Trophoblast cell (in vitro differentiated cells and primary cell): Measurements from ENCODE around the gene PPP1R27.

ENCODE experiments used
- DNase-seq, 2 donors: peaks; one replicate each; pipeline ENCODE4 v3.0.0-alpha.2; 2016
- H2AFZ ChIP-seq: 2 replicates; pipeline ENCODE4 v1.6.1; 2013; ENCODE audit warnings: low read length, moderate library complexity, mild to moderate bottlenecking; ENCODE audit not compliant: insufficient read depth, poor library complexity
- H2AK5ac ChIP-seq: 2 replicates; pipeline ENCODE4 v1.6.1; 2013; ENCODE audit warnings: mild to moderate bottlenecking, low read length
- H2BK120ac ChIP-seq: 2 replicates; pipeline ENCODE4 v1.6.1; 2013; ENCODE audit warnings: low read length, mild to moderate bottlenecking, moderate library complexity; ENCODE audit not compliant: insufficient read depth, poor library complexity
- H2BK12ac ChIP-seq: 2 replicates; pipeline ENCODE4 v1.6.1; 2013; ENCODE audit warnings: mild to moderate bottlenecking, low read length, moderate library complexity
- H2BK5ac ChIP-seq: 2 replicates; pipeline ENCODE4 v1.6.1; 2013; ENCODE audit warnings: low read length, low read depth, moderate library complexity, mild to moderate bottlenecking; ENCODE audit not compliant: poor library complexity
- H3K14ac ChIP-seq: 2 replicates; pipeline ENCODE4 v1.6.1; 2013; ENCODE audit warnings: mild to moderate bottlenecking, low read length
- H3K18ac ChIP-seq: 2 replicates; pipeline ENCODE4 v1.6.1; 2013; ENCODE audit warnings: mild to moderate bottlenecking, low read length
- H3K23ac ChIP-seq: 2 replicates; pipeline ENCODE4 v1.6.1; 2013; ENCODE audit warnings: low read length
- H3K27ac ChIP-seq: 2 replicates; pipeline ENCODE4 v1.5.1; 2013; ENCODE audit warnings: low read depth, mild to moderate bottlenecking, inconsistent platforms, low read length, moderate library complexity
- H3K27me3 ChIP-seq: 2 replicates; pipeline ENCODE4 v1.6.1; 2013; ENCODE audit warnings: inconsistent platforms, mild to moderate bottlenecking, low read length, moderate library complexity; ENCODE audit not compliant: insufficient read depth
- H3K36me3 ChIP-seq, 2 experiments: 1 replicate in 1 of 2; 2 replicates in 1 of 2; pipeline ENCODE4 v1.6.1; 2013; ENCODE audit warnings: low read length in 2 of 2, mild to moderate bottlenecking in 2 of 2, moderate library complexity in 1 of 2; ENCODE audit not compliant: insufficient read depth in 2 of 2, control insufficient read depth in 1 of 2
- H3K4ac ChIP-seq: 2 replicates; pipeline ENCODE4 v1.6.1; 2013; ENCODE audit warnings: low read depth, mild to moderate bottlenecking, low read length, moderate library complexity
- H3K4me1 ChIP-seq, 2 experiments: 1 replicate in 1 of 2; 2 replicates in 1 of 2; pipeline ENCODE4 v1.6.1; 2013; ENCODE audit warnings: low read length in 2 of 2, mild to moderate bottlenecking in 2 of 2, moderate library complexity in 1 of 2; ENCODE audit not compliant: insufficient read depth in 2 of 2, control insufficient read depth in 1 of 2
- H3K4me2 ChIP-seq: 2 replicates; pipeline ENCODE4 v1.6.1; 2013; ENCODE audit warnings: inconsistent platforms, mild to moderate bottlenecking, low read length, moderate library complexity
- H3K4me3 ChIP-seq: 2 replicates; pipeline ENCODE4 v1.5.1; 2013; ENCODE audit warnings: mild to moderate bottlenecking, low read depth, low read length, inconsistent platforms
- H3K79me1 ChIP-seq: one replicate; pipeline ENCODE4 v1.6.1; 2013; ENCODE audit warnings: low read length
- H3K79me2 ChIP-seq: 2 replicates; pipeline ENCODE4 v1.6.1; 2013; ENCODE audit warnings: low read length, mild to moderate bottlenecking; ENCODE audit not compliant: control insufficient read depth, insufficient read depth, poor library complexity
- H3K9ac ChIP-seq: 2 replicates; pipeline ENCODE4 v1.6.1; 2013; ENCODE audit warnings: mild to moderate bottlenecking, low read length
- H3K9me3 ChIP-seq: 2 replicates; pipeline ENCODE4 v1.6.1; 2013; ENCODE audit warnings: low read depth, mild to moderate bottlenecking, control low read depth, inconsistent platforms, low read length; ENCODE audit not compliant: insufficient read depth
- H4K12ac ChIP-seq: 2 replicates; pipeline ENCODE4 v1.6.1; 2013; ENCODE audit warnings: low read depth, mild to moderate bottlenecking, low read length, moderate library complexity
- H4K8ac ChIP-seq: 2 replicates; pipeline ENCODE4 v1.6.1; 2013; ENCODE audit warnings: low read depth, mild to moderate bottlenecking, low read length, moderate library complexity
- H4K91ac ChIP-seq: one replicate; pipeline ENCODE4 v1.6.1; 2013; ENCODE audit warnings: low read depth, mild to moderate bottlenecking, low read length, moderate library complexity
- WGBS: extraction: QIAGEN DNeasy Blood & Tissue Kit; methylation state at CpG from one replicate; pipeline ENCODE4 v1.1.7; 2013; ENCODE audit warnings: missing lambda C conversion rate; ENCODE audit not compliant: insufficient read length, insufficient coverage; ENCODE audit errors: extremely low coverage; 5-methylcytosine and 5-hydroxymethylcytosine counted together

Gene PPP1R27

GRCh38 chr17:81801327-81801726 lies 33.5 kb downstream of the PPP1R27 start:
- H2BK12ac ChIP-seq, result no peak overlapping the region
- H3K4me1 ChIP-seq, result no peaks in the 10 kb centered on the region
- no peak overlapping the region for H3K27ac ChIP-seq
- peaks cover 46% of the 10 kb centered on the region for H3K27me3 ChIP-seq
- H2AK5ac ChIP-seq, result no peak overlapping the region
- peak in 1 of 2 donors; percentile 21 for DNase-seq
- H4K12ac ChIP-seq, result no peak overlapping the region
- no peaks in the 10 kb centered on the region for H3K79me1 ChIP-seq
- H3K18ac ChIP-seq, result no peak overlapping the region
- H2AFZ ChIP-seq, result no peak overlapping the region
- no peak overlapping the region for H3K4ac ChIP-seq
- H2BK120ac ChIP-seq, result no peak overlapping the region
- no peak overlapping the region for H3K14ac ChIP-seq
- peaks cover 17% of the 10 kb centered on the region for H3K9me3 ChIP-seq
- no peak overlapping the region for H2BK5ac ChIP-seq
- no CpG with 5 or more reads among the region's 9 CpGs for WGBS
- H3K36me3 ChIP-seq, result no peaks in the 10 kb centered on the region
- H3K9ac ChIP-seq, result no peak overlapping the region
- H4K8ac ChIP-seq, result no peak overlapping the region
- H3K23ac ChIP-seq, result no peak overlapping the region
- H4K91ac ChIP-seq, result no peak overlapping the region
- H3K4me3 ChIP-seq, result no peak overlapping the region
- H3K4me2 ChIP-seq, result no peak overlapping the region
- H3K79me2 ChIP-seq, result no peaks in the 10 kb centered on the region

- Histone ChIP-seq H4K12ac (no peak overlapping the region), H3K4me1 (no peaks in the 10 kb centered on the region), H3K79me2 (no peaks in the 10 kb centered on the region), H2BK12ac (no peak overlapping the region), H3K9me3 (peaks cover 11% of the 10 kb centered on the region), H3K27me3 (no peaks in the 10 kb centered on the region), H3K23ac (no peak overlapping the region), H3K4ac (no peak overlapping the region), H3K4me2 (no peak overlapping the region), H3K27ac (no peak overlapping the region), H2AFZ (no peak overlapping the region), H3K79me1 (no peaks in the 10 kb centered on the region), H2BK5ac (no peak overlapping the region), H3K14ac (no peak overlapping the region), H3K18ac (no peak overlapping the region), H2BK120ac (no peak overlapping the region), H3K9ac (no peak overlapping the region), H4K8ac (no peak overlapping the region), H2AK5ac (no peak overlapping the region), H4K91ac (no peak overlapping the region), H3K36me3 (no peaks in the 10 kb centered on the region), H3K4me3 (no peak overlapping the region)
- peak; percentile 73 to 74 for DNase-seq
- no CpG with 5 or more reads among the region's 8 CpGs for WGBS
Observed at GRCh38 chr17:81794509-81794908, 40.3 kb downstream of the PPP1R27 start.

GRCh38 chr17:81794074-81794476 lies 40.8 kb downstream of the PPP1R27 start:
- no peak overlapping the region for H3K4ac ChIP-seq
- H3K79me1 ChIP-seq, result no peaks in the 10 kb centered on the region
- no peak for DNase-seq
- H3K27ac ChIP-seq, result no peak overlapping the region
- H2BK12ac ChIP-seq, result no peak overlapping the region
- H3K27me3 ChIP-seq, result no peaks in the 10 kb centered on the region
- H2AK5ac ChIP-seq, result no peak overlapping the region
- H3K79me2 ChIP-seq, result no peaks in the 10 kb centered on the region
- H3K14ac ChIP-seq, result no peak overlapping the region
- no peak overlapping the region for H2BK120ac ChIP-seq
- H3K18ac ChIP-seq, result no peak overlapping the region
- H4K91ac ChIP-seq, result no peak overlapping the region
- WGBS, result no CpG with 5 or more reads among the region's 3 CpGs
- peak overlapping the region; percentile 32 for H3K23ac ChIP-seq
- H4K8ac ChIP-seq, result no peak overlapping the region
- H3K9ac ChIP-seq, result no peak overlapping the region
- no peak overlapping the region for H2AFZ ChIP-seq
- H3K4me3 ChIP-seq, result peak overlapping the region; percentile 38
- H2BK5ac ChIP-seq, result no peak overlapping the region
- no peaks in the 10 kb centered on the region for H3K36me3 ChIP-seq
- no peak overlapping the region for H3K4me2 ChIP-seq
- peaks cover 11% of the 10 kb centered on the region for H3K9me3 ChIP-seq
- no peaks in the 10 kb centered on the region for H3K4me1 ChIP-seq
- H4K12ac ChIP-seq, result no peak overlapping the region

- Histone ChIP-seq H2AFZ (no peak overlapping the region), H3K18ac (no peak overlapping the region), H3K9ac (no peak overlapping the region), H4K12ac (no peak overlapping the region), H3K79me2 (no peaks in the 10 kb centered on the region), H2BK5ac (no peak overlapping the region), H4K91ac (no peak overlapping the region), H3K79me1 (no peaks in the 10 kb centered on the region), H3K23ac (peak overlapping the region; percentile 50), H3K4me2 (no peak overlapping the region), H3K4me1 (no peaks in the 10 kb centered on the region), H4K8ac (no peak overlapping the region), H3K4ac (no peak overlapping the region), H3K36me3 (no peaks in the 10 kb centered on the region), H3K27ac (no peak overlapping the region), H2BK12ac (no peak overlapping the region), H3K4me3 (peak overlapping the region; percentile 58), H3K9me3 (peaks cover 11% of the 10 kb centered on the region), H3K27me3 (no peaks in the 10 kb centered on the region), H3K14ac (no peak overlapping the region), H2BK120ac (no peak overlapping the region), H2AK5ac (no peak overlapping the region)
- 100% methylated on average over 2 of the region's 8 CpGs for WGBS
- DNase-seq, result no peak
Observed at GRCh38 chr17:81792675-81793615, 41.9 kb downstream of the PPP1R27 start.
